Measurements from ENCODE around the gene COL23A1.

Gene COL23A1

DNA sequence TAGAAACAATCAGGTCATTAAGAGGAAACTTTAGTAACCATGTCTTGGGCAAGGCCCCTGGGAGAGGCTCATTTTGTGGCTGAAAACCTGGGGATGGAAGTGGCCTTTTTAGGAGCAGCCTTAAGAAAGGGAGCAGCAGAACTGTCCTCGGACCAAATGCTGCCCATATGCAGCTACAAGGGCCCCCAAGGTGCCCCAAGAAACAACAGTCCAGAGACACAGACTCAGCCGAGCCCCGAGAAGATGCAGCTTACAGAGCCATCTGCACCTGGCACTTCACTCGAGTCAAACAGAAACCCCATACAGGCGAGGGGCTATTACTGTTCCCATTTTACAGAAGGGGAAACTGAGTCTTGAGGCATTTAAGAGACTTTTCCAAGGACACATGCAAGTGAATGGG, 58.0 kb downstream of the COL23A1 start:
- Histone ChIP-seq H2AFZ (ENCODE audit: low read depth, low read length) (no peak overlapping the region), H3K36me3 (replicated peaks; ENCODE audit: low read depth, low read length) (no peaks in the 10 kb centered on the region), H3K9me3 (ENCODE audit: insufficient read depth, low read length) (no peaks in the 10 kb centered on the region), H4K20me1 (ENCODE audit: insufficient read depth, low read length) (no peaks in the 10 kb centered on the region), H3K27me3 (ENCODE audit: low read depth, low read length) (no peaks in the 10 kb centered on the region), H3K79me2 (ENCODE audit: low read length) (no peaks in the 10 kb centered on the region), H3K4me1 (ENCODE audit: low read length) (no peaks in the 10 kb centered on the region), H3K9ac (ENCODE audit: low read length) (no peak overlapping the region), H3K4me3 (ENCODE audit: low read length) (no peak overlapping the region), H3K27ac (ENCODE audit: low read length) (no peak overlapping the region), H3K4me2 (ENCODE audit: low read length) (no peak overlapping the region)
- TF ChIP-seq, protein P1, sequence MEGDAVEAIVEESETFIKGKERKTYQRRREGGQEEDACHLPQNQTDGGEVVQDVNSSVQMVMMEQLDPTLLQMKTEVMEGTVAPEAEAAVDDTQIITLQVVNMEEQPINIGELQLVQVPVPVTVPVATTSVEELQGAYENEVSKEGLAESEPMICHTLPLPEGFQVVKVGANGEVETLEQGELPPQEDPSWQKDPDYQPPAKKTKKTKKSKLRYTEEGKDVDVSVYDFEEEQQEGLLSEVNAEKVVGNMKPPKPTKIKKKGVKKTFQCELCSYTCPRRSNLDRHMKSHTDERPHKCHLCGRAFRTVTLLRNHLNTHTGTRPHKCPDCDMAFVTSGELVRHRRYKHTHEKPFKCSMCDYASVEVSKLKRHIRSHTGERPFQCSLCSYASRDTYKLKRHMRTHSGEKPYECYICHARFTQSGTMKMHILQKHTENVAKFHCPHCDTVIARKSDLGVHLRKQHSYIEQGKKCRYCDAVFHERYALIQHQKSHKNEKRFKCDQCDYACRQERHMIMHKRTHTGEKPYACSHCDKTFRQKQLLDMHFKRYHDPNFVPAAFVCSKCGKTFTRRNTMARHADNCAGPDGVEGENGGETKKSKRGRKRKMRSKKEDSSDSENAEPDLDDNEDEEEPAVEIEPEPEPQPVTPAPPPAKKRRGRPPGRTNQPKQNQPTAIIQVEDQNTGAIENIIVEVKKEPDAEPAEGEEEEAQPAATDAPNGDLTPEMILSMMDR (IDR thresholded peaks at IDR 0.05; ENCODE audit: low read depth, low read length) = no peak
- TF ChIP-seq EZH2phosphoT487 (IDR thresholded peaks at IDR 0.05; ENCODE audit: low read depth) = no peak

- Histone ChIP-seq H2AFZ (ENCODE audit: low read depth, low read length) (no peak overlapping the region), H3K27ac (ENCODE audit: low read length) (no peak overlapping the region), H3K27me3 (ENCODE audit: low read depth, low read length) (no peaks in the 10 kb centered on the region), H3K4me2 (ENCODE audit: low read length) (no peak overlapping the region), H3K4me1 (ENCODE audit: low read length) (no peaks in the 10 kb centered on the region), H3K9ac (ENCODE audit: low read length) (no peak overlapping the region), H3K9me3 (ENCODE audit: insufficient read depth, low read length) (no peaks in the 10 kb centered on the region), H4K20me1 (ENCODE audit: insufficient read depth, low read length) (no peaks in the 10 kb centered on the region), H3K4me3 (ENCODE audit: low read length) (no peak overlapping the region), H3K79me2 (ENCODE audit: low read length) (no peaks in the 10 kb centered on the region), H3K36me3 (replicated peaks; ENCODE audit: low read depth, low read length) (no peaks in the 10 kb centered on the region)
- TF ChIP-seq EZH2phosphoT487 (IDR thresholded peaks at IDR 0.05; ENCODE audit: low read depth) = no peak
- TF ChIP-seq, protein P1 (IDR thresholded peaks at IDR 0.05; ENCODE audit: low read depth, low read length) = no peak
Observed at GRCh38 chr5:178531786-178532185, 58.4 kb downstream of the COL23A1 start.

DNA sequence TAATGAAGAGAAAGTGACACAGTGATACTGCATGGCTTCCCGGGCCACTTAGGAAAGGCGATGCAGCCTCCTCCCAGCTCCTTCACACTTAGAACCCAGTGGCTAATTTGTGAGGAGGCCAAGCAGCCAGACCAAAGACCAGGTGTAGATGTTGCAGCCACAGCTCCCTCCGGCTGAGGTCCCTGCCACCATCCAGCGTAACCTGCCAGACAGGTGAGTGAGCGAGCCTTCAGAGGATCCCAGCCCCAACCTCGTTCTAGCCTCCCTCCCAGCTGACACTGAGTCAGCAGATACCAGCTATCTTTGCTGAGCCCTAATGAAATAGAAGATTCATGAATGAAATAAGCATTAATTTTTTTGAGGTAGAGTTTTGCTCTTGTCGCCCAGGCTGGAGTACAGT, 59.7 kb downstream of the COL23A1 start:
- H3K27ac ChIP-seq (ENCODE audit: low read length) = no peak overlapping the region
- H2AFZ ChIP-seq (ENCODE audit: low read depth, low read length) = no peak overlapping the region
- no peak overlapping the region for H3K9ac ChIP-seq (ENCODE audit: low read length)
- H3K4me3 ChIP-seq (ENCODE audit: low read length) = no peak overlapping the region
- no peaks in the 10 kb centered on the region for H3K79me2 ChIP-seq (ENCODE audit: low read length)
- no peaks in the 10 kb centered on the region for H3K4me1 ChIP-seq (ENCODE audit: low read length)
- H3K4me2 ChIP-seq (ENCODE audit: low read length) = no peak overlapping the region
- H3K9me3 ChIP-seq (ENCODE audit: insufficient read depth, low read length) = no peaks in the 10 kb centered on the region
- TF ChIP-seq, protein P1 (IDR thresholded peaks at IDR 0.05; ENCODE audit: low read depth, low read length) = no peak
- TF ChIP-seq EZH2phosphoT487 (IDR thresholded peaks at IDR 0.05; ENCODE audit: low read depth) = no peak
- H4K20me1 ChIP-seq (ENCODE audit: insufficient read depth, low read length) = no peaks in the 10 kb centered on the region
- H3K27me3 ChIP-seq (ENCODE audit: low read depth, low read length) = no peaks in the 10 kb centered on the region
- H3K36me3 ChIP-seq (replicated peaks; ENCODE audit: low read depth, low read length) = no peaks in the 10 kb centered on the region

- Histone ChIP-seq H3K4me2 (ENCODE audit: low read length) (no peak overlapping the region), H3K27ac (ENCODE audit: low read length) (no peak overlapping the region), H3K9ac (ENCODE audit: low read length) (no peak overlapping the region), H3K4me3 (ENCODE audit: low read length) (no peak overlapping the region), H3K27me3 (ENCODE audit: low read depth, low read length) (no peaks in the 10 kb centered on the region), H4K20me1 (ENCODE audit: insufficient read depth, low read length) (no peaks in the 10 kb centered on the region), H3K36me3 (replicated peaks; ENCODE audit: low read depth, low read length) (no peaks in the 10 kb centered on the region), H3K9me3 (ENCODE audit: insufficient read depth, low read length) (no peaks in the 10 kb centered on the region), H3K79me2 (ENCODE audit: low read length) (no peaks in the 10 kb centered on the region), H2AFZ (ENCODE audit: low read depth, low read length) (no peak overlapping the region), H3K4me1 (ENCODE audit: low read length) (no peaks in the 10 kb centered on the region)
- TF ChIP-seq EZH2phosphoT487 (IDR thresholded peaks at IDR 0.05; ENCODE audit: low read depth) = no peak
- TF ChIP-seq, protein P1 (IDR thresholded peaks at IDR 0.05; ENCODE audit: low read depth, low read length) = no peak
Observed at GRCh38 chr5:178529080-178529479, 61.1 kb downstream of the COL23A1 start.

Measured in OCI-LY3 (cell line).